Effector CD4-positive, alpha-beta T cell (primary cell): Measurements from ENCODE around the gene NKIRAS2.

Experiments used
- DNase-seq: peaks from one replicate; pipeline ENCODE4 v3.0.0-alpha.2; 2020
- total RNA-seq: gene quantifications from one replicate; lab custom pipeline; 2026; lab: John Stamatoyannopoulos, UW

Gene NKIRAS2
- total RNA-seq: 24.8 reads per million, percentile 52 among the genes with 10 or more reads in this experiment

GRCh38 chr17:42019509-42020404, at the start of gene NKIRAS2:
NKIRAS2 (plus strand) TSS chr17:42020090; CDS start chr17:42021578, 1,488 bp downstream.
- DNase-seq: peak; percentile 93

- no peak for DNase-seq
Observed at GRCh38 chr17:41970901-41971331, 49.0 kb upstream of the NKIRAS2 start.

GRCh38 chr17:41971721-41972523, 48.0 kb upstream of the NKIRAS2 start:
- no peak for DNase-seq

GRCh38 chr17:41972571-41973407, 47.1 kb upstream of the NKIRAS2 start:
- no peak for DNase-seq

DNA sequence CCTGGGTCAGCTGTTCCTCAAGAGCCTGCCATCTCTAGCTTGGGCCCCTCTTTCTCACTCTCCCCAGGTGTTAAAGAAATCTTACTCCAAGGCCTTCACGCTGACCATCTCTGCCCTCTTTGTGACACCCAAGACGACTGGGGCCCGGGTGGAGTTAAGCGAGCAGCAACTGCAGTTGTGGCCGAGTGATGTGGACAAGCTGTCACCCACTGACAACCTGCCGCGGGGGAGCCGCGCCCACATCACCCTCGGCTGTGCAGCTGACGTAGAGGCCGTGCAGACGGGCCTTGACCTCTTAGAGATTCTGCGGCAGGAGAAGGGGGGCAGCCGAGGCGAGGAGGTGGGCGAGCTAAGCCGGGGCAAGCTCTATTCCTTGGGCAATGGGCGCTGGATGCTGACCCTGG, 46.5 kb upstream of the NKIRAS2 start:
- DNase-seq: no peak

- DNase-seq: no peak
Observed at GRCh38 chr17:41974031-41974430, 45.9 kb upstream of the NKIRAS2 start.

- DNase-seq: no peak
Observed at GRCh38 chr17:41974658-41975057, 45.2 kb upstream of the NKIRAS2 start.

DNA sequence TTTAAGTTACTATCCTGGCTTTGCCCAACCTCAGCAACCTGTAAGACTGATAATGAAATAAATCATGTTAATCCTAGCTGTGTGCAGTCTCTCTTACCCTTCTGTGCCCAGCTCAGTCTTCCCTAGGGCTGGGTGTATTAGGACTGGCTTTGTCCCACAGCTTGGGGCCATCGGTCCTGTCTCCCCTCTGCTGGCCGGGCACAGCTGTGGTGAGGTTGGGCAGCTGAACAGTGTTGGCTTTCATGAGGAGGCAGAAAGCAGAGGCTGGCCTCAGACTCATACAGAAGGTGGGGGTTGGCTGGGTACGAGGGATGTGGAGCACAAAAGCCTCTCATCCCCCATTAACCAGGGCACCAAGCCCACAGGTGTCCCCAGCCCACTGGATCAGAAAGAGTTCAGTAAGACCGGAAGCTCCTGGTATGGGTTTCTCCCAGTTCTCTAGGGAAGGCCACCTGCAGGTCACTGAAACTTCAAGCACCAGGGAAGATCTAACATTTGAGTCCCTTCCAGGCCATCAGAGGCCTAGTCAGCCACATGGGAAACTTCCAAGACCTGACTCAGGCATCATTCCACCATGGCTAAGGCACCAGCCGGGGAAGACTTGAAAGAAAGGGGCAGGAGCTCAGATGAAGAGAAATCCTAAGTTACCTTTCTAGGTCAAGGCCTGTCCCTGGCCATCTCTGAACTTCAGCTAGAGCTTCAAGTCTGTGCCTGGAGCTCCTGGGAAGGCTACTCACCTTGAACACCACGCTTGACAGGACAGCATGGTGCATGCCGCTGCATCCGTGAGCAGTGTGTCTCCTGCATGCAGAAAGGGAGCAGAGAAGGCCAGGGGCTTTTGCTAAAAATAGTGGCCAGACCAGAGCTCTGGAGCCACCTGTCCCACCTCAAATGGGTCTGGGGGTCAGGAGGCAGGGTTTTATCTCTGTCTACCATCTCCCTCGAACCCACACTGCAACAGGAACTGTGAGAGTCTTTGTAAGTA, 44.5 kb upstream of the NKIRAS2 start:
- no peak for DNase-seq

- no peak for DNase-seq
Observed at GRCh38 chr17:41976142-41976768, 43.6 kb upstream of the NKIRAS2 start.

DNA sequence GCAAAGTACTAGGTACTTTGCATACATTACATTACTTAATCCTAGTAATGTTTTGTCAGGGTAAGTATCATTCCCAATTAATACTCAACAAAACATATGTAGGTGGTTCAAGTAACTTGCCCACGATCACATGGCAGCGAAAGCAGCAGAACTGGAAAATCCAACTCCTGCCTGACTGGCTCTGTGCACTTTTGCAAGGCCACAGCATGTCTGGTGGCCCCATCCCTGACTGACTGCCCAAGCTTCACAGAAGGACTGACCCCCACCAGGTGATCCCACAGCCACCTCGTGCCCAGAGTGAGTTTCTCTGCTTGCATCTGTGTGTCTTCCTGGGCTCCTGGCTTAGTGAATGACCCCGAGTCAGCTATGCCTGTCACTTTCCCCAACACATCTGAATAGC, 41.9 kb upstream of the NKIRAS2 start:
- no peak for DNase-seq

DNA sequence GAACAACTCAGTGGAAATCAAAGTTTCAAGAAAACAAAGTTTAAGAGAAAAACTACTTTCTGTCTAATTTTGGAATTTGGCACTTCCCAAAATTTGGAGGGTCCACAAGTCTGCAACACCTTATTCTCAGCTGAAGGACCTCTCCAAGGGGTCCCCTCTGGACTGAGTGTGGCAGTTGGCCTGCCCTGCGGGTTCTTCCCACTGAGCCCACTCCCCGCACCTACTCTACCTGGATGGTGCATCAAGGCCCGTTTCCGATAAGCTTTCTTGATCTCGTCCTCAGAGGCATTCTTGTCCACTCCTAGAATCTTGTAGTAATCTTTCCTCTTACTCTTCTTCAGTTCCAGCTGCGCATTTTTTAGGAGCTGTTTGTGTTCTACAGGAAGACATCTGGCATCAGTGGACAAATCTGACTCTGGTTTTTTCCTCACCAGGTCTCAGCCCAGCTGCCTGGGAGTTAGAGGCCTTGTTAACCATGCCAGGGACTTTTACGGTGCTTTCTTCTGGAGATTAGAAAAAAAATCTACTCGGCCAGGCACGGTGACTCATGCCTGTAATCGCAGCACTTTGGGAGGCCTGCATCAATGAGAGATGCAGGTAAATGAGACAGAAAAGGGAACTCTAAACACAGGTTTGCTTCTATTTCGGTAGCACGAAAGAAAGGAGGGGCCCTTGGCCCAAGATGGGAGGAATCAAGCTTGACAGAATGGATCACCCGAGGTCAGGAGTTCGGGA, 37.7 kb upstream of the NKIRAS2 start:
- no peak for DNase-seq

- no peak for DNase-seq
Observed at GRCh38 chr17:41984454-41984853, 35.4 kb upstream of the NKIRAS2 start.

DNA sequence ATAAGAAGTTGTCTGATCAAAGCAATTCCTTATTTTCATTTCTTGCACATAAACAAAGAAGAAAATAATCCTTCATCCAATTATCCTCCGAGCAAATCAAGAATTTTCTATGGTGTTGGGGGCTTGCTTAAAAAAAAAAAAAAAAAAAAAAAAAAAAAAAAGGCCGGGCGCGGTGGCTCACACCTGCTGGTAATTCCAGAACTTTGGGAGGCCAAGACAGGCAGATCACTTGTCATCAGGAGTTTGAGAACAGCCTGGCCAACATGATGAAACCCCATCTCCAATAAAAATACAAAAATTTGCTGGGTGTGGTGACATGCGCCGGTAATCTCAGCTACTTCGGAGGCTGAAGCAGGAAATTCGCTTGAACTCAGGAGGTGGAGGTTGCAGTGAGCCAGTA, 34.0 kb upstream of the NKIRAS2 start:
- no peak for DNase-seq

DNA sequence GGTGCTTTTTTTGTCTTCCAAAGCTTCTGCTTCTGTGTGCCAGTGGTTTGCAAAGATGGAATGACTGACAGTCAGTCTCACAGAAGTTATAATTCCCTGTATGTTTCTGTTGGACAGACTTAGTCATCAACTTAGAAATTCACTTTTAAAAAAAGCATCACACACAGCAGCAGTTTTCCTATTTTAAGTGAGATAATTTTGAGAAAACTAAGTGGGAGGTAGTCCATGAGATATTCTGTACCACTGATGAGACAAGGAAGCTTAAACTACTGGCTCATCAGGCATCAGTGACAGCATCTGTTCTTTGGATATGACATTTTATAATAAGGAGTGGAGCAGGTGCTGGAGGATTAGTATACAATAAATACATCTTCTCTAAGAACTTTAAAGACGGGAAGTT, 33.3 kb upstream of the NKIRAS2 start:
- DNase-seq: no peak

DNA sequence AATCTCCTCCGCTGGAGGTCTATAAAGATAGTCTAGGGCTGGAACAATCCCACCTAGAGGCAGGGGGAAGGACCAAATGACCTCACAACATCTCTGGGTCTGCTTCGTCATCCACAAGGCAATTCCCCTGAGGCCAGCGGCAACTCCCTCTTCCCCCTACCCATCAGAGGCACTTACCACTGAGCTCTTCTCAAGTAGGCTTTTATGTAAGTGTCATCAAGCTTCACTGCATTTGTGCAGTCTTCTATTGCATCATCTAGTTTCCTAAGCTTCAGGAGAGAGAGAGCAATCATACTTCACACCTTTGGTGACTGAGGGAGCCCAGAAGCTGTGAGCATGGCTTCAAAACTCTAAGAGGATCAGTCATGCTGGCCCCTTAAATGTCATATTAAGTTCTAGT, 32.2 kb upstream of the NKIRAS2 start:
- no peak for DNase-seq

DNA sequence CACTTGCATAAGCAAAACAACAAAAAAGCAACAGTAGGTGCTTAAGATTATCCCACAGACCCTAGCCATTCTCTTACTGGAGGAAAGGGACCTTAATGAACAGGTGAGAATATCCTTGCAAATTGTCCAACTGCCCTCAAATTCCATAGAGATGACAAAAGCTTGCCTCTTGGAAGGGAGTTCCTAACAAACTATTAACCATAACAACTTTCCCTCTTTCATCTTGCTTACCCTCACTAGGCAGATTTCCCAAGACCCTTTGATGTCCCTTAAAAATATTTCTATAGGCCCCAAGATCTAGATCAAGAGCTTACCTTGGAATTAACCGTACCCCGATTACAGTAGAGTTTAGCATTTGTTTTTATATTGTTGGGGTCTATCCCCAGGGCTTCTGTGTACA, 31.5 kb upstream of the NKIRAS2 start:
- DNase-seq: no peak

DNA sequence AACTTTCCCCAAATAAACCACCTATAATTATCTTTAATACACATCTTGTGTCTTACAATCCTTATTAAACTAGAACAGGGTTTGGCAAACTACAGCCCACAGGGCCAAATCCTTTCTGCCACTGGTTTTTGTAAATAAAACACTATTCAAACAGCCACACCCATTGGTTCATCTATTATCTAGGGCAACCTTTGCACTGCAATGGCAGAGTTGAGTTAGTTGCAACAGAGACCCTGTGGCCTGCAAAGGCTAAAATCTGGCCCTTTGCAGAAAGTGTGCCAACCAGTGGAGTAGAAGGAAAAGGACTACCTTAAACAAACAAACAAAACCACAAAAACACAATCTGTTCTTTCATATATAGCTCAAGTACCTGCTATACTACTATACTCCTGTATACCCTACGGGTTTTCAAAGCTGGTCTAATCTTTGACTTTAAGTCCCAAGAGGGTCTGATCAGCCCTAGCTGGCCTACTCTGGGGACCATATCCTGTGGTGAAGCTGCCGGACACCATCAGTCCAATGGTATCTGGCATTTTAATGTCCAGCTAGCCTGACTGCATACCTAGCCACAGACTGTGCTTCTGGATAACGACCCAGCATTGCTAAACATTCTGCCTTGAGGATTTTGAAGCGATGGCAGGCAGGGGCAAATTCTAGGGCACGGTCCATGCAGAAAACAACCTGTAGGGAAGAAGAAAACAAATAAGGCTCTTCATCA, 30.0 kb upstream of the NKIRAS2 start:
- DNase-seq: no peak

DNA sequence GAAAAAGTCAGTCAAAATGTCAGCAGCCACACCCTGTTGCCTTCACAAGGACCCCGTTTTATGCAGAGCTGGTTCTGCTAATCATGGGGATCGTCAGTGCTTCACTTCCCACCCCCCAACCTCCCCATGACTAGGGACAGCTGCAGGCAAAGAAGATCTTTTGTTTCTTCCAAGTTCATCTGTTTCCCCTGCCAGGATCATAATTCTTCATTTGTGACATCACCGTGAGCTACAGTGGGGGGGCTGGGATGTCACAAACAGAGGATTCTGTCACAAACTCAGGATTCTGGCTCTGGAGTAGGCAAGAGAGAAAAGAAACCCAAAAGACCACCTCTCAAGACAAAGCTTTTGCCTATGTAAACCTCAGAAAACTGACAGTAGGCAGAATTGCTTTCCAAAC, 27.3 kb upstream of the NKIRAS2 start:
- DNase-seq: no peak

DNA sequence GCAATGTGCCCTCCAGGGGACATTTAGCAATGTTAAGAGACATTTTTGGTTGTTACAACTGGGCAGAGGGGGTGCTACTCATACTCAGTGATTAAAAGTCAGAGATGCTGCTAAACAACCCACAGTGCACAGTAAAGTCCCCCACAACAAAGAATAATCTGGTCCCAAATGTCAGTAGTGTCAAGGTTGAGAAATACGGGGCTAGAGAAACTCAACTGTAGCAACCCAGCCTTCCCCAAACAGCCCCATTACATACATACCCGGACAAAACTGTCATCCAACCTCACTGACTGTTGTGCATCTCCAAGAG, 23.1 kb upstream of the NKIRAS2 start:
- DNase-seq: no peak

DNA sequence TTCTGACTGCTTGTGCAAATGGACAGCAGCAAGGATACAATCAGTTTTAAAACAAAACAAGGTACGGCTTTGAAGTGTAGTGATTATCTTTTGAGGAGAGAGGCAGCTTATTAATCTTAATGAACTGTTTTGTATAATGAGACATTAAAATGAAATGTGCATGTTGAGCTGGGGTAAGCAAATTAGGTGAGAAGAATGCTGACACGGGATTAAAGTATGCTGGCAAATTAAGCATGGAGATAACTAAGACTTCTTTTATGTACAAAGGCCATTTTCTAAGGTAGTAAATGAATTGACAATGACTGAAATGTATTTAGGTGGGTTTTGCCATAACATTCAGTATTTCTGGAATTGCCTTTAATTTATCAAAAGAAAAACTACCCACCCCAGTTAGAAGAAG, 21.4 kb upstream of the NKIRAS2 start:
- no peak for DNase-seq
